ENCODE measurements around the gene MRLN.

- no peak for TF ChIP-seq CTCF (IDR thresholded peaks at IDR 0.05)
- no peak for TF ChIP-seq EZH2 (IDR thresholded peaks at IDR 0.05)
- no peak for TF ChIP-seq EZH2phosphoT487 (IDR thresholded peaks at IDR 0.05)
Observed at GRCh38 chr10:59741048-59741447, 12.2 kb downstream of the MRLN start.

Data from neural progenitor cell (in vitro differentiated cells).